Lower leg skin (tissue), 3 donors: ENCODE data around the gene CAPN8.

Experiments
- POLR2A ChIP-seq, 2 donors: fragments of 450-650 bp; IDR thresholded peaks; one replicate each; pipeline ENCODE4 v1.6.1; 2016 to 2017; ENCODE audit warnings: antibody characterized with exemption in 2 of 2, mild to moderate bottlenecking in 1 of 2, moderate library complexity in 1 of 2
- TF ChIP-seq, protein P1 (sequence below), 3 donors: fragments of 450-650 bp; IDR thresholded peaks; one replicate each; pipeline ENCODE4 v1.5.1; 2016; ENCODE audit warnings: antibody characterized with exemption in 3 of 3, mild to moderate bottlenecking in 3 of 3, moderate library complexity in 2 of 3

DNA sequence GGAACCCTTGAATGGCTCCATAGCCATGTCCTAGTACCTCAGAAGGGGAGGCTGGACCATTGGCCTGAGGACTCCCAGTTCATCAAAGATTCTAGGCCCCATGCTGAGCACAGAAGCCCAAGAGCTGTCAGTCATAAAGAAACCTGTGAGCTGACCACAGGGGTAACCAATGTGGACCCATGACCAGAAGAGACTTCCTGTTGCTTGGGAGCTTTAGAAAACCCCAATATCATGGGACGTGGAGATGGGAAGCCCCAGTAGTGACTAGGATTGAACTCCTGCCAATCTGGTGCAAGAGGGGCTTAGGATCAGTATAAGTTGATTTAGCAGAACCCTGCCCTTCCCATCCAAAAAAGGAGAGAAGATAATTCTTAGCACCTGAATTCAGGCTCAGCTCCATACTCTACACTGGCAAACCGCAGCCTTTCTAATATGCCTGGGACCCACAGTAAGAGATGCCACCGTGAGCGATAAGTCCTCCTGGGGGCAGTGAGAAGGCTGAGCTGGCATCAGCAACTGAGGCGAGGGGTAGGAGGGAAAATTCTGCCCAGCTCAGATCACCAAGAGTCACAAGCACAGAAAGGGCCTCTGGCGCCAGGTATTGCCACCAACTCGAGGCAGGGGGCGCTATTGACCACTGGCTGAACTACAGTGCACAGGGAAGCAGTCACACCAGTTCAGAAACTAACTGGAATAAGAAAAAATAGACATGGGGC lies 108.9 kb downstream of the CAPN8 start:
- TF ChIP-seq POLR2A (IDR thresholded peaks at IDR 0.05) = no peak
- TF ChIP-seq, protein P1, sequence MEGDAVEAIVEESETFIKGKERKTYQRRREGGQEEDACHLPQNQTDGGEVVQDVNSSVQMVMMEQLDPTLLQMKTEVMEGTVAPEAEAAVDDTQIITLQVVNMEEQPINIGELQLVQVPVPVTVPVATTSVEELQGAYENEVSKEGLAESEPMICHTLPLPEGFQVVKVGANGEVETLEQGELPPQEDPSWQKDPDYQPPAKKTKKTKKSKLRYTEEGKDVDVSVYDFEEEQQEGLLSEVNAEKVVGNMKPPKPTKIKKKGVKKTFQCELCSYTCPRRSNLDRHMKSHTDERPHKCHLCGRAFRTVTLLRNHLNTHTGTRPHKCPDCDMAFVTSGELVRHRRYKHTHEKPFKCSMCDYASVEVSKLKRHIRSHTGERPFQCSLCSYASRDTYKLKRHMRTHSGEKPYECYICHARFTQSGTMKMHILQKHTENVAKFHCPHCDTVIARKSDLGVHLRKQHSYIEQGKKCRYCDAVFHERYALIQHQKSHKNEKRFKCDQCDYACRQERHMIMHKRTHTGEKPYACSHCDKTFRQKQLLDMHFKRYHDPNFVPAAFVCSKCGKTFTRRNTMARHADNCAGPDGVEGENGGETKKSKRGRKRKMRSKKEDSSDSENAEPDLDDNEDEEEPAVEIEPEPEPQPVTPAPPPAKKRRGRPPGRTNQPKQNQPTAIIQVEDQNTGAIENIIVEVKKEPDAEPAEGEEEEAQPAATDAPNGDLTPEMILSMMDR (IDR thresholded peaks at IDR 0.05) = no peak
